Measurements from ENCODE around the gene SIRT3.

DNA sequence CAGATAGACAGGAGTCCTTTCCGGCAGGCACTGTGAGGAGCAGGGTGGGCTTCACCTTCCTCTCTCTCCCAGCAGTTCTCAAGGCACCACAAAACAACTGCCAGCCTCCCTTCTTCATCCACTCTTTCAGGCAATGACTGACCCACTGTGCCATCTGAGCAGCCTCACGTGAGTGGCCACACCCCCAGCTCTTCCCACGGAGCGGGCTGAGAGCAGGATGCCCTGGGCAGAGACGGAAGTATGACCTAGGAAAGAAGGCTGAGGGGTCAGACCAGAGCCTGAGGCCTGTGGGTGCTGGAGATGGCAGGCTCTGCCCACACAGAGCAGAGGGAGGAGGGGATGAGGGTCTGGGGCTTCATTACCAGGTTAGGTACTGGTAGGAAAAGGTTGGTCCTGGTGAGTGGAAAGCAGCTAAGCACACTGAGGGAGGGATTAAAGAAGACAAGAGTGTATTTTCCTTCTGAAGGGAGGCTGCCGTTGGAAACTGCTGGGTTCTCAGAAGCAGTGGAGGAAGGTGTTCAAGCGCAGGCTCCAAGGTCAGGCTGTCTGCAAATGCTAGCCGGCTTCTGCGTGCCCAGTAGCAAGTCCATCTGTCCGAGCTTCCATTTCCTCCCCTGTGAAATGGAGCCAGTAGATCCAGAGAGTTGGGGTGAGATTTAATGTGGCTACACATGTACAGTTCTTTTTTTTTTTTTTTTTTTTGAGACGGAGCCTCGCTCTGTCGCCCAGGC, 46.7 kb upstream of the SIRT3 start:
- TF ChIP-seq RAD21 (IDR thresholded peaks at IDR 0.05; ENCODE audit: low read length) = no peak
- TF ChIP-seq POLR2A (IDR thresholded peaks at IDR 0.05; ENCODE audit: low read depth, low read length) = no peak
- TF ChIP-seq, protein P1, sequence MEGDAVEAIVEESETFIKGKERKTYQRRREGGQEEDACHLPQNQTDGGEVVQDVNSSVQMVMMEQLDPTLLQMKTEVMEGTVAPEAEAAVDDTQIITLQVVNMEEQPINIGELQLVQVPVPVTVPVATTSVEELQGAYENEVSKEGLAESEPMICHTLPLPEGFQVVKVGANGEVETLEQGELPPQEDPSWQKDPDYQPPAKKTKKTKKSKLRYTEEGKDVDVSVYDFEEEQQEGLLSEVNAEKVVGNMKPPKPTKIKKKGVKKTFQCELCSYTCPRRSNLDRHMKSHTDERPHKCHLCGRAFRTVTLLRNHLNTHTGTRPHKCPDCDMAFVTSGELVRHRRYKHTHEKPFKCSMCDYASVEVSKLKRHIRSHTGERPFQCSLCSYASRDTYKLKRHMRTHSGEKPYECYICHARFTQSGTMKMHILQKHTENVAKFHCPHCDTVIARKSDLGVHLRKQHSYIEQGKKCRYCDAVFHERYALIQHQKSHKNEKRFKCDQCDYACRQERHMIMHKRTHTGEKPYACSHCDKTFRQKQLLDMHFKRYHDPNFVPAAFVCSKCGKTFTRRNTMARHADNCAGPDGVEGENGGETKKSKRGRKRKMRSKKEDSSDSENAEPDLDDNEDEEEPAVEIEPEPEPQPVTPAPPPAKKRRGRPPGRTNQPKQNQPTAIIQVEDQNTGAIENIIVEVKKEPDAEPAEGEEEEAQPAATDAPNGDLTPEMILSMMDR (conservative IDR thresholded peaks at IDR 0.05; ENCODE audit: low read depth, low read length) = no peak
- TF ChIP-seq RCOR1 (IDR thresholded peaks at IDR 0.05; ENCODE audit: insufficient replicate concordance, low read length) = no peak
- TF ChIP-seq FOS (IDR thresholded peaks at IDR 0.05; ENCODE audit: low read depth, low read length) = no peak
- no peak for TF ChIP-seq RFX5 (IDR thresholded peaks at IDR 0.05; ENCODE audit: low read depth, low read length)
- TF ChIP-seq SMC3 (IDR thresholded peaks at IDR 0.05; ENCODE audit: low read depth, low read length) = no peak
- TF ChIP-seq, protein P2, sequence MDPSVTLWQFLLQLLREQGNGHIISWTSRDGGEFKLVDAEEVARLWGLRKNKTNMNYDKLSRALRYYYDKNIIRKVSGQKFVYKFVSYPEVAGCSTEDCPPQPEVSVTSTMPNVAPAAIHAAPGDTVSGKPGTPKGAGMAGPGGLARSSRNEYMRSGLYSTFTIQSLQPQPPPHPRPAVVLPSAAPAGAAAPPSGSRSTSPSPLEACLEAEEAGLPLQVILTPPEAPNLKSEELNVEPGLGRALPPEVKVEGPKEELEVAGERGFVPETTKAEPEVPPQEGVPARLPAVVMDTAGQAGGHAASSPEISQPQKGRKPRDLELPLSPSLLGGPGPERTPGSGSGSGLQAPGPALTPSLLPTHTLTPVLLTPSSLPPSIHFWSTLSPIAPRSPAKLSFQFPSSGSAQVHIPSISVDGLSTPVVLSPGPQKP (IDR thresholded peaks at IDR 0.05; ENCODE audit: borderline replicate concordance, low read depth, low read length) = no peak
- no peak for TF ChIP-seq CEBPB (IDR thresholded peaks at IDR 0.05; ENCODE audit: low read depth, low read length)
- TF ChIP-seq MXI1 (IDR thresholded peaks at IDR 0.05; ENCODE audit: borderline replicate concordance, low read depth, low read length) = no peak
- no peak for TF ChIP-seq MAZ (IDR thresholded peaks at IDR 0.05; ENCODE audit: borderline replicate concordance, low read depth, low read length)
- TF ChIP-seq NFE2L2 (IDR thresholded peaks at IDR 0.05; ENCODE audit: low read depth, low read length) = no peak

Data from IMR-90 (cell line).